GM12891 (cell line): ENCODE results near the gene ALOXE3.
A peak's percentile ranks its signal among the peaks of the same experiment; 100 is the strongest.

Experiments used
- DNase-seq: peaks from one replicate; pipeline ENCODE4 v3.0.0; 2011; ENCODE audit warnings: low spot score; ENCODE audit not compliant: insufficient read length
- FAIRE-seq: peaks from 2 replicates; lab custom pipeline; 2011; peaks lifted over from hg19 to GRCh38; lab: Jason Lieb, UNC
- PAX5 ChIP-seq: IDR thresholded peaks from 2 replicates; pipeline ENCODE4 v1.6.1; 2011; ENCODE audit warnings: low read length, moderate library complexity, mild to moderate bottlenecking; ENCODE audit not compliant: insufficient read depth, severe bottlenecking
- POLR2A ChIP-seq: IDR thresholded peaks from 2 replicates; pipeline ENCODE4 v1.6.1; 2011; ENCODE audit warnings: low read depth, low read length, control low read depth
- POLR2AphosphoS5 ChIP-seq: IDR thresholded peaks from 2 replicates; pipeline ENCODE4 v1.6.1; 2011; ENCODE audit warnings: low read depth, low read length, control low read depth
- POU2F2 ChIP-seq: IDR thresholded peaks from 2 replicates; pipeline ENCODE4 v1.6.1; 2011; ENCODE audit warnings: low read depth, mild to moderate bottlenecking, control low read depth, low read length, moderate library complexity
- SPI1 ChIP-seq: IDR thresholded peaks from 2 replicates; pipeline ENCODE4 v1.6.1; 2011; ENCODE audit warnings: low read depth, low read length, control low read depth
- TAF1 ChIP-seq: IDR thresholded peaks from 2 replicates; pipeline ENCODE4 v1.6.1; 2011; ENCODE audit warnings: low read depth, low read length, control low read depth

The ALOXE3 gene

GRCh38 chr17:8074554-8074953, 43.8 kb downstream of the ALOXE3 start:
- no peak for FAIRE-seq
- no peak for TF ChIP-seq POU2F2
- no peak for TF ChIP-seq POLR2A
- no peak for TF ChIP-seq POLR2AphosphoS5
- TF ChIP-seq TAF1, result no peak
- no peak for TF ChIP-seq SPI1
- no peak for TF ChIP-seq PAX5
- DNase-seq, result no peak

GRCh38 chr17:8073627-8074484, 44.5 kb downstream of the ALOXE3 start:
- TF ChIP-seq PAX5, result peak; percentile 58
- TF ChIP-seq POU2F2, result no peak
- peak; percentile 99 for FAIRE-seq

GRCh38 chr17:8072729-8073461, 45.4 kb downstream of the ALOXE3 start:
- FAIRE-seq (no peak), DNase-seq (no peak)
- TF ChIP-seq POLR2AphosphoS5 (no peak), POU2F2 (no peak), POLR2A (no peak), PAX5 (no peak), TAF1 (no peak), SPI1 (no peak)

More at GRCh38 chr17:8073627-8074484, 44.5 kb downstream of the ALOXE3 start:
- DNase-seq, result peak; percentile 90

- DNase-seq (no peak), FAIRE-seq (no peak)
- no peak for TF ChIP-seq POLR2A
- TF ChIP-seq POLR2AphosphoS5, result no peak
- no peak for TF ChIP-seq PAX5
- no peak for TF ChIP-seq TAF1
- TF ChIP-seq SPI1, result no peak
- TF ChIP-seq POU2F2, result no peak
Observed at GRCh38 chr17:8072341-8072728, 46.0 kb downstream of the ALOXE3 start.

GRCh38 chr17:8071496-8071895, 46.8 kb downstream of the ALOXE3 start:
- no peak for TF ChIP-seq TAF1
- TF ChIP-seq POLR2A, result no peak
- no peak for TF ChIP-seq POLR2AphosphoS5
- no peak for TF ChIP-seq PAX5
- no peak for TF ChIP-seq SPI1
- no peak for TF ChIP-seq POU2F2
- FAIRE-seq (no peak), DNase-seq (no peak)

DNA sequence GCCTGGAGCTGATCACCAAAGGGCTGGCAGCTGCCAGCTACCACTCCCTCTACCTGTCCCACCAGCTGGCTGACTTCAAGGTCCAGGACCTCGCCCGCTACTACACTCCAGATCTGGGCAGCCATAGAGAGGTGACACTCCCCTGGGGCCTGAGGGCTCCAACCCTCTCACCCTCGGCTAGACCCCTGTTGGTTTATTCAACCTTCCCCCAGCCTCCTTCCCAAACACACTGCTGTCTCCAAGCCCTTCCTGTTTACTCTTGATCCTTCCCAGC, 48.8 kb downstream of the ALOXE3 start:
- FAIRE-seq (no peak), DNase-seq (no peak)
- TF ChIP-seq SPI1 (no peak), POLR2AphosphoS5 (no peak), PAX5 (no peak), POU2F2 (no peak), TAF1 (no peak), POLR2A (no peak)

DNA sequence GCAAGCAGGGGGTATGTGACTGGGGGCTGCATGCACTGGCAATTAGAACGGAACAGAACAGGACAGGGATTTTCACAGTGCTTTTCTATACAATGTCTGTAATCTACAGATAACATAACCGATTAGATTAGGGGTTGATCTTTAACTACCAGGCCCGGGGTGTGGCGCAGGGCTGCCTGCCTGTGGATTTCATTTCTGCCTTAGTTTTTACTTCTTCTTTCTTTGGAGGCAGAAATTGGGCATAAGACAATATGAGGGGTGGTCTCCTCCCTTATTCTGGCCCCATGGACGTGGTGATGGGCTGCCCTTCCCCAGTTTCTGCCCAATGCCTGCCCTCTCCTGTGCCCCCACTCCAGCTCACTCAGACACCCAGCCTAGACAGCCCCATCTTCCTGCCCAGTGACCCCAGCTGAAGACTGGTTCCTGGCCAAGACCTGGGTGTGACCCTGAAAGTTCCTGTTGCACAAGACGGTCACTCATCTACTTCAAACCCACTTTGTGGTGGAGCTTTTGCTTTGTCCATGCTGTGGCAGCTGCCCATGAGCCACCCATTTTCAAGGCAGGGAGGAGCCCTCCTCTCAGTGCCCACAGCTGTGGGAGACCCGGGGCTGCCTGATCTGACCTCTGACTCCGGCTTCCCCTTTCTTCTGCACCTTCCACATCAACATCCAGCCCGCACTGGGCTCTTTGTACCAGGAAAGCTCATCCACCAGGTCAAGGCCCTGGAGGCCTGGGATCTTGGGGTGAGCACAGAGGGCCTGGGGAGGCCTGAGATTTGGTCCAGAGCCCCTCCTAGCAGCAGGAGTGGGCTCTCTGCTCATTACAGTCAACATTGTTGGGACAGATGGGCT, 49.4 kb downstream of the ALOXE3 start:
- FAIRE-seq, result no peak
- TF ChIP-seq SPI1 (0 out of 2 replicates have a peak, but pooled peaks have one; percentile 16), PAX5 (no peak), POU2F2 (no peak)
- no peak for DNase-seq

DNA sequence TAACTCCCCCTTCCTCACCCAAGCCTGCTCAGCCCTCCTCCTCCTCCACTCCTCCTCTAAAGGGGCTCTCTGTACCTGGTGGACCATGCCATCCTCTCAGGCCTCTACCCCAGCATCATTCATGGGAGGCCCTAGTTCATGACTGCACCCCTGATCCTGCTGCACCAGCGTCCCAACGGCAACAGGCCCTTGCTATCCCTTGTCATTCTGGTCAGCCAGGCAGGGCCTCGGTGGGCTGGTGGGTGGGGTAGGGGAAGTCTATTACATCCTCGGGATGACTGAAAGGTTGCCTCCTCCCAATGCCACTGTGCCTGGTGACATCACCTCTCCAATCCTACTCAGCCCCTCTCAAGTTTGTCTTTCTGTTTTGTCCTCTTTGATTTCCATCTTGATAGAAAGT, 50.5 kb downstream of the ALOXE3 start:
- DNase-seq, result no peak
- no peak for FAIRE-seq
- TF ChIP-seq POLR2AphosphoS5 (no peak), PAX5 (no peak), SPI1 (no peak), TAF1 (no peak), POU2F2 (no peak), POLR2A (no peak)

DNA sequence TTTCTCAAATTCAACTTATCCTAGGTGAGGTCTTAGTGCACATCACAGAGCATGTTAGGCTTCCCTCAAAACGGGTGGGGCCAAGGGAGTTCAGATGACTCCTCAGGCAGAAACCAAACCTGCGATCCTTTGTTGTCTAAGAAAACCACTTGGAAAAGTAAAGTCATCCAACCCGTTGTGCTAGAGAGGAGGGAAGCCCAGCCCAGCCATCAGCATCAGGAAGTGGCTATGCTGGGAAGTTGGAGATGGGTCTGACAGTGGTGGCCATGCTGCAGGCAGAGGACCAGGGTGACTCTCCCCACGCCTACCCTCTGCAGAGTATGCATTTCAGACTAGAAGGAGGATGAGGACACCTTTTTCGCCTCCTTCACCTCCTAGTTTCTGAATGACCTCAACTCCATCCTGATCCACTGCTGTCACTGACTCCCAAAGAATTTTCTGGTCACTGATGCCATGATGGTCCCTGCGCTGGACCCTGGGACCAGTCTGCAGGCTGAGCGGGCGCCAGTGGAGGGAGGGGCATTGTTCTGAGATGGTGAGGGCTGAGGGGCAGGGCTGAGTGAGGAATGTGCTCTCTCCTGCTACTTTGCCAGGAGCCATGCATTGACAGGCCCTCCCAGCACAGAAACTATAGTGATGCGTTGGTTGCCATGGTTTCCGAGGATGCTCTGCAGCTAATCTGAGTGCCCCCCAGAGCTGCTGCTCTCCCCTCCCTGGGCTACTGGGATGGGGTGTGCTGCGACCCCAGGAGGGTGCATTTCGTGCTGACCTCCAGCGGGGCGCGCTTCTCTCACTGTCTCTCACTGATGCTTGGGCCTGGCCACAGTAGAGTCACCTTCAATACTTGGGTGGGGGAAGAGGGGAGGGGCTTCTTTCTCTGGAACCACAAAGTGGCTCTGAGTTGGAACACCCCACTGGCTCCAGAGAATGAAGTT, 51.2 kb downstream of the ALOXE3 start:
- TF ChIP-seq SPI1 (no peak), TAF1 (no peak), POLR2A (no peak), POLR2AphosphoS5 (no peak), POU2F2 (no peak), PAX5 (no peak)
- FAIRE-seq (no peak), DNase-seq (no peak)
